ENCODE data around the gene ZDHHC1. TPM values are rescaled to one million over a fixed set of nuclear protein-coding genes. Genes with fewer than 3 reads are reported as not detected.

Gene ZDHHC1
- total and polyA plus RNA-seq, 2 of the 13 experiments (the other 11 are each of a cell fraction or from before 2014, with no cell fraction given) = 0.51 to 1.1 TPM

GRCh38 chr16:67429053-67429798 is 12.9 kb upstream of the ZDHHC1 start (continued):
- no peak for TF ChIP-seq DZIP1 (CRISPR knock-in tag; IDR thresholded peaks at IDR 0.05)
- TF ChIP-seq SNAPC4 (CRISPR knock-in tag; IDR thresholded peaks at IDR 0.05) = no peak
- TF ChIP-seq ZNF142 (CRISPR knock-in tag; IDR thresholded peaks at IDR 0.05) = no peak
- TF ChIP-seq TSC22D2 (CRISPR knock-in tag; IDR thresholded peaks at IDR 0.05; ENCODE audit: borderline replicate concordance) = no peak
- TF ChIP-seq ZNF546 (CRISPR knock-in tag; conservative IDR thresholded peaks at IDR 0.05) = no peak
- TF ChIP-seq KDM2A (CRISPR knock-in tag; IDR thresholded peaks at IDR 0.05; ENCODE audit: borderline replicate concordance, low read depth) = no peak
- TF ChIP-seq E2F5 (CRISPR knock-in tag; conservative IDR thresholded peaks at IDR 0.05) = no peak
- TF ChIP-seq DBP (CRISPR knock-in tag; IDR thresholded peaks at IDR 0.05; ENCODE audit: not compliant biosample characterization) = no peak
- TF ChIP-seq AHR (CRISPR knock-in tag; IDR thresholded peaks at IDR 0.05) = 0 out of 2 replicates have a peak, but pooled peaks have one; percentile 20
- 0 out of 2 replicates have a peak, but pooled peaks have one; percentile 36 for TF ChIP-seq ZFP1 (CRISPR knock-in tag; IDR thresholded peaks at IDR 0.05)
- no peak for TF ChIP-seq EEA1 (CRISPR knock-in tag; IDR thresholded peaks at IDR 0.05; ENCODE audit: borderline replicate concordance)
- peak; percentile 85 for TF ChIP-seq SAP130 (CRISPR knock-in tag; IDR thresholded peaks at IDR 0.05; ENCODE audit: low read depth)

Data from HepG2 (cell line).